Sciatic nerve (tissue), 2 donors: ENCODE measurements around the gene CLDN7. TPM values are rescaled to one million over a fixed set of nuclear protein-coding genes. Genes with fewer than 3 reads are reported as not detected.

ENCODE experiments used
- ATAC-seq: fragments of 200-7000 bp; cut with Tn5 transposase; one replicate; pipeline ENCODE4 v1.9.1; 2020; ENCODE audit warnings: mild to moderate bottlenecking, moderate library complexity
- DNase-seq: peaks from one replicate; pipeline ENCODE4 v3.0.0-alpha.2; 2020; ENCODE audit warnings: low spot score
- intact Hi-C: fragments of 100-400 bp; cut with DNase I; formaldehyde crosslinking; loops from one replicate; pipeline ENCODE4 v1.14.2; 2022
- microRNA-seq: library from miRNA; unstranded; fragments of <30 nt; microRNA quantifications from one replicate; pipeline ENCODE4 v1.2.0, GENCODE V29; 2020
- total RNA-seq: library from RNA; stranded (reverse); fragmentation: NEBNext Ultra II Directional; extraction: Animal tissue kit (Norgen Biotek cat#: 25700); gene quantifications from one replicate; pipeline ENCODE4 v1.2.1, GENCODE V29; 2021
- donor health status: DM: no; HTN: no; CAD: no.
- donor health status: DM: no; HTN: no; CAD: no.

CLDN7 gene
- total RNA-seq, 1 donor from 2014 or later: 4.1 TPM

DNA sequence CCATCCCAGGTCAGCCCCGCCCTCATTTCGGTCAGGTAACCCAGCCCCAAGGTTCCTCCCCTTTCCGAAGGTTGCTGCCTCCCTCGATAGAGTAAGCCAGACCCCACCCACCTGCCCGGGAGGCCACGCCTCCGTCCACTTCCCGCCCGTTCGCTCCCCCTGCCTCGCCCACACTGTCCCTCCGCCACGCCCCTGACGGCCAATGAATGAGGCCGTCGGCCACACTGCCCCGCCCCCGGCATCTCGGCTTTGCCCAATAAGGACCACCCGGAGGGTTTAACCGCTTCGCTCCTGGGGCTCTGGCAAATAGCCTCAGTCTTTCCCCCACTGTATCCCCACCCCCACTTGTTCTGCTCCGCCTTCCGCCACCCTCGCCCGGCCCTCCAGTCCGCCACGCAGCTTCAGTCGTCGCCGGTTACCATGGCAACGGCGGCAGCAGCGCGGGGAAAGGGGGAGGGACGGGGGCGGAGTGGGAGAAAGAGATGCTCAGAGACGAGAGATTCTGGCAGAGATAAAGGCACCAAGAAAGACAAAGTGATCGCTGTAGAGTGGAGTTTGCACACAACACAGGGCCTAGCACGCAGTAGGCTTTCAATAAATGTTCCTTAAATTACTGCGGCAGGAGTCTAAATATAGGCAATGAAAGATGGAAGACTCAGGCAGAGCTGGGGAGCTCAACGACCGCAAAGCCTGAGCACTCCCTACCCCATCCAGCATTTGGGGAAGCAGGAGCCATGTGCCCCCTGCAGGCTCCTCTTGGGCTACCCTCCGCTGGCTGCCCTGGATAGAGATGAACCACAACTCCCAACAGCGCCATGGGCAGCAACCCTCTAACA, 47.8 kb downstream of the CLDN7 start:
- ATAC-seq (peak; percentile 92), DNase-seq (peak; percentile 99)
- intact Hi-C loops: no loop called here

DNA sequence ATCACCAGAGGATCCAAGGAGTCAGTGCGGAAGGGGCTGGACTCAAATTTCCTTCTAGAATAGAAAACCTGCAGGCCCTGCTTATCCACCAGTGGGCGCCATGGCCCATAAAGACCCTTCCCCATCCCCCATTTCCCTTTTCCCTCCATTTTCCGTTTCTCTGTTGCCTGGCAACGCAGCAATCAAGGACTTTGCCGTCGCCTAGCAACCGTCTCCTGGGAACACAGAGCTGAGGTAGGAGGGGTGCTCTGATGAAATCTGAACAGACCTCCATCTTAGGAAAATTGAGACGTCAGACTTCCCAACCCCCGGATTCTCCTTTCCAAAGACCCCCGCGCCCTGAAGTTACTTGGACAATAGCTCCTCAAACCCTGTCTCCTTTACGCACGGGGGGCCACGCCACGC, 48.4 kb downstream of the CLDN7 start:
- intact Hi-C loops: no loop called here
- peak; percentile 13 for ATAC-seq
- DNase-seq: no peak

GRCh38 chr17:7211491-7212273, 50.6 kb downstream of the CLDN7 start:
- intact Hi-C loops: no loop called here
- DNase-seq (no peak), ATAC-seq (no peak)

Small RNAs within 50 kb of the gene (microRNA-seq; reads per million reads assigned to microRNA genes)
- gene MIR324: 595 reads per million, percentile 78 among the genes with 10 or more reads in this experiment

Other genes with a start within 250 kb of the CLDN7 start
- gene RNASEK, start 249.9 kb downstream of the CLDN7 start, total RNA-seq: 152 TPM
- gene BCL6B, start 239.4 kb downstream of the CLDN7 start, total RNA-seq: 24.5 TPM
- 1.8 TPM for gene SLC16A13, start 226.5 kb downstream of the CLDN7 start, total RNA-seq
- gene SLC16A11, start 218.4 kb downstream of the CLDN7 start, total RNA-seq: 0.89 TPM
- gene CLEC10A, start 182.2 kb downstream of the CLDN7 start, total RNA-seq: 14.7 TPM
- 1.1 TPM for gene ASGR2, start 147.7 kb downstream of the CLDN7 start, total RNA-seq
- gene ASGR1, start 83.1 kb downstream of the CLDN7 start, total RNA-seq: 2.3 TPM
- 32.2 TPM for gene DLG4, start 42.6 kb downstream of the CLDN7 start, total RNA-seq
- gene ACADVL, start 42.5 kb downstream of the CLDN7 start, total RNA-seq: 321 TPM
- gene DVL2, start 28.0 kb downstream of the CLDN7 start, total RNA-seq: 49.1 TPM
- 23.8 TPM for gene PHF23, start 23.0 kb downstream of the CLDN7 start, total RNA-seq
- gene GABARAP, start 20.0 kb downstream of the CLDN7 start, total RNA-seq: 397 TPM
- gene CTDNEP1, start 10.7 kb downstream of the CLDN7 start, total RNA-seq: 82.0 TPM
- gene ELP5, start 10.3 kb downstream of the CLDN7 start, total RNA-seq: 26.7 TPM
- gene SLC2A4, start 19.2 kb upstream of the CLDN7 start, total RNA-seq: 6.1 TPM
- gene YBX2, start 32.2 kb upstream of the CLDN7 start, total RNA-seq: 2.1 TPM
- gene EIF5A, start 45.1 kb upstream of the CLDN7 start, total RNA-seq: 168 TPM
- 53.8 TPM for gene GPS2, start 52.9 kb upstream of the CLDN7 start, total RNA-seq
- gene NEURL4, start 66.9 kb upstream of the CLDN7 start, total RNA-seq: 37.0 TPM
- 38.3 TPM for gene ACAP1, start 74.1 kb upstream of the CLDN7 start, total RNA-seq
- 64.6 TPM for gene KCTD11, start 89.7 kb upstream of the CLDN7 start, total RNA-seq
- gene TMEM95, start 92.7 kb upstream of the CLDN7 start, total RNA-seq: not detected
- 6.1 TPM for gene TNK1, start 118.6 kb upstream of the CLDN7 start, total RNA-seq
- gene PLSCR3, start 132.0 kb upstream of the CLDN7 start, total RNA-seq: 37.1 TPM
- gene TMEM256, start 141.6 kb upstream of the CLDN7 start, total RNA-seq: 75.0 TPM
- 44.8 TPM for gene NLGN2, start 145.4 kb upstream of the CLDN7 start, total RNA-seq
- not detected for gene SPEM1, start 157.8 kb upstream of the CLDN7 start, total RNA-seq
- not detected for gene SPEM2, start 163.1 kb upstream of the CLDN7 start, total RNA-seq
- not detected for gene SPEM3, start 166.4 kb upstream of the CLDN7 start, total RNA-seq
- gene TMEM102, start 173.0 kb upstream of the CLDN7 start, total RNA-seq: 3.0 TPM
- gene FGF11, start 177.0 kb upstream of the CLDN7 start, total RNA-seq: 3.8 TPM
- gene CHRNB1, start 182.6 kb upstream of the CLDN7 start, total RNA-seq: 6.3 TPM
- 84.2 TPM for gene ZBTB4, start 217.2 kb upstream of the CLDN7 start, total RNA-seq
- gene SLC35G6, start 219.0 kb upstream of the CLDN7 start, total RNA-seq: not detected
- 126 TPM for gene POLR2A, start 221.9 kb upstream of the CLDN7 start, total RNA-seq